ENCODE measurements around the gene GFOD2. TPM values are rescaled to one million over a fixed set of nuclear protein-coding genes. Genes with fewer than 3 reads are reported as not detected.

GFOD2 gene
- total and polyA plus RNA-seq, 2 of the 13 experiments (the other 11 are each of a cell fraction or from before 2014, with no cell fraction given), result 11.1 to 17.2 TPM

GRCh38 chr16:67672739-67673662, 46.1 kb downstream of the GFOD2 start (continued):
- TF ChIP-seq DMTF1 (CRISPR knock-in tag; IDR thresholded peaks at IDR 0.05), result no peak
- 0 out of 2 replicates have a peak, but pooled peaks have one; percentile 22 for TF ChIP-seq KDM3A (CRISPR knock-in tag; IDR thresholded peaks at IDR 0.05; ENCODE audit: low read depth)
- TF ChIP-seq ZNF792 (CRISPR knock-in tag; IDR thresholded peaks at IDR 0.05), result no peak
- TF ChIP-seq PBX3 (CRISPR knock-in tag; IDR thresholded peaks at IDR 0.05; ENCODE audit: borderline replicate concordance), result no peak
- TF ChIP-seq STAT5B (CRISPR knock-in tag; IDR thresholded peaks at IDR 0.05), result no peak
- no peak for TF ChIP-seq CHCHD3 (CRISPR knock-in tag; IDR thresholded peaks at IDR 0.05)
- 0 out of 2 replicates have a peak, but pooled peaks have one; percentile 37 for TF ChIP-seq TBP (CRISPR knock-in tag; IDR thresholded peaks at IDR 0.05)
- no peak for TF ChIP-seq CHD2 (IDR thresholded peaks at IDR 0.05; ENCODE audit: low read depth, low read length)
- no peak for TF ChIP-seq ZNF24 (IDR thresholded peaks at IDR 0.05)
- TF ChIP-seq SOX6 (IDR thresholded peaks at IDR 0.05), result no peak
- TF ChIP-seq SOX6 (CRISPR knock-in tag; IDR thresholded peaks at IDR 0.05), result no peak
- TF ChIP-seq ZNF564 (CRISPR knock-in tag; IDR thresholded peaks at IDR 0.05), result no peak
- no peak for TF ChIP-seq ZBTB46 (CRISPR knock-in tag; IDR thresholded peaks at IDR 0.05; ENCODE audit: borderline replicate concordance)
- TF ChIP-seq GMEB1 (CRISPR knock-in tag; IDR thresholded peaks at IDR 0.05; ENCODE audit: borderline replicate concordance), result no peak
- no peak for TF ChIP-seq MED1 (CRISPR knock-in tag; IDR thresholded peaks at IDR 0.05)
- no peak for TF ChIP-seq ZNF326 (CRISPR knock-in tag; IDR thresholded peaks at IDR 0.05; ENCODE audit: borderline replicate concordance)
- TF ChIP-seq MED13 (CRISPR knock-in tag; IDR thresholded peaks at IDR 0.05), result 0 out of 2 replicates have a peak, but pooled peaks have one; percentile 31
- 0 out of 2 replicates have a peak, but pooled peaks have one; percentile 23 for TF ChIP-seq SNAPC5 (CRISPR knock-in tag; IDR thresholded peaks at IDR 0.05; ENCODE audit: borderline replicate concordance)
- no peak for TF ChIP-seq MLX (CRISPR knock-in tag; IDR thresholded peaks at IDR 0.05)
- 0 out of 2 replicates have a peak, but pooled peaks have one; percentile 32 for TF ChIP-seq MIER3 (CRISPR knock-in tag; IDR thresholded peaks at IDR 0.05; ENCODE audit: borderline replicate concordance)
- peak; percentile 42; the same call in 1 of the 2 replicates for TF ChIP-seq CAMTA2 (CRISPR knock-in tag; IDR thresholded peaks at IDR 0.05; ENCODE audit: borderline replicate concordance)
